HFFc6 (cell line): ENCODE data around the gene FSTL4. TPM values are rescaled to one million over a fixed set of nuclear protein-coding genes. Genes with fewer than 3 reads are reported as not detected.

Source experiments
- DNase-seq: peaks from one replicate; pipeline ENCODE4 v3.0.0-alpha.2; 2018
- H3K27ac Mint-ChIP-seq: 2 replicates; pipeline ENCODE4 v1.8.0; 2020; ENCODE audit warnings: mild to moderate bottlenecking, mixed read lengths
- H3K27me3 Mint-ChIP-seq: 2 replicates; pipeline ENCODE4 v1.8.0; 2021; ENCODE audit warnings: mild to moderate bottlenecking, moderate library complexity, mixed read lengths; ENCODE audit not compliant: insufficient read depth
- H3K36me3 Mint-ChIP-seq: 2 replicates; pipeline ENCODE4 v1.8.0; 2021; ENCODE audit warnings: low read depth, mixed read lengths
- H3K4me1 Mint-ChIP-seq: 2 replicates; pipeline ENCODE4 v1.8.0; 2020; ENCODE audit warnings: low read depth, mixed read lengths
- H3K4me3 Mint-ChIP-seq: 2 replicates; pipeline ENCODE4 v1.8.0; 2020; ENCODE audit warnings: mild to moderate bottlenecking, moderate library complexity, mixed read lengths
- H3K9me3 Mint-ChIP-seq: 2 replicates; pipeline ENCODE4 v1.8.0; 2020; ENCODE audit warnings: mild to moderate bottlenecking, mixed read lengths
- microRNA-seq: library from miRNA; unstranded; fragments of <30 nt; microRNA quantifications from one replicate; pipeline ENCODE4, GENCODE V29; 2019
- total RNA-seq, 6 experiments: library from RNA; stranded (reverse); fragmentation: NEBNext Ultra II Directional; extraction: Animal tissue kit (Norgen Biotek cat#: 25700); gene quantifications; 2 replicates in 1 of 6; 3 replicates in 5 of 6; pipeline ENCODE4 v1.2.3, GENCODE V29; 2021
- TF ChIP-seq, protein P1 (sequence below): fragments of 200-600 bp; sonication (generic); IDR thresholded peaks from 2 replicates; pipeline ENCODE4 v1.5.0; 2021; ENCODE audit warnings: antibody characterized with exemption, mild to moderate bottlenecking

Gene FSTL4
- total RNA-seq, 6 experiments from 2014 or later: not detected

DNA sequence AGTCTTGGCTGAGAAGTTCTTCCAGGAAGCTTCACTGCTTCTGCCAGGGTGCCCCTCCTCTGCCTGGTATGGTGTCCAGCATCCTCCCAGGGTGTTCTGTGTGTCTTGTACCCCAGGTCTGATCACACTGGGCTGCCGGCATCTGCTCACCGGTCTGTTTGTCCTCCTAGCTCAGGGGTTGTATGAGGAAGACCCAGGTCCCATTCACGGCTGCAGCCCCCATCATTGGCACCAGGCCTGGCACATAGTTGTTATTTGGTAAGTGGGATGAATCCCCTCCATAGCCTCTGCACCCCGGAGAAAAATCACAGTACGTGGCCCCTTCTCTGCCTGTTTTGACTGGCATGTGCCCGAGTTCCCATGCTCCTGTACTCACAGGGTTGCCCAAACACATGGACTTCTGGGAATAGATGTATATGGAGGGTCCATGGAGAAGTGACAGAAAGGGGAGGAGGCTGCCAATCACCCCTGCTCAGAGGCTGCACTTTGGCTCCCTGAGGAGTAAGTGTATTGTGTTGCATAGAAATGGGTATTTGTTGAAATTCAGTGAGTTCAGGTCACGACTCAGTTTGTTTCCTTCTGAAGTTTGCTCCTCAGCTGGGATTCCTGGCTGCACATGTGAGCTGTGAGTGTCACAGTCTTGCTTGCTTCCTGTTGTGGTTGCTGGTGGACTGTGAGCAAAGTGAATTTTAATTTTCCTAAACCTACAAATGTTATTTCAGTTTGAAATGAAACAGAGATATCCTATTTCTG is 464.4 kb downstream of the FSTL4 start:
- TF ChIP-seq, protein P1, sequence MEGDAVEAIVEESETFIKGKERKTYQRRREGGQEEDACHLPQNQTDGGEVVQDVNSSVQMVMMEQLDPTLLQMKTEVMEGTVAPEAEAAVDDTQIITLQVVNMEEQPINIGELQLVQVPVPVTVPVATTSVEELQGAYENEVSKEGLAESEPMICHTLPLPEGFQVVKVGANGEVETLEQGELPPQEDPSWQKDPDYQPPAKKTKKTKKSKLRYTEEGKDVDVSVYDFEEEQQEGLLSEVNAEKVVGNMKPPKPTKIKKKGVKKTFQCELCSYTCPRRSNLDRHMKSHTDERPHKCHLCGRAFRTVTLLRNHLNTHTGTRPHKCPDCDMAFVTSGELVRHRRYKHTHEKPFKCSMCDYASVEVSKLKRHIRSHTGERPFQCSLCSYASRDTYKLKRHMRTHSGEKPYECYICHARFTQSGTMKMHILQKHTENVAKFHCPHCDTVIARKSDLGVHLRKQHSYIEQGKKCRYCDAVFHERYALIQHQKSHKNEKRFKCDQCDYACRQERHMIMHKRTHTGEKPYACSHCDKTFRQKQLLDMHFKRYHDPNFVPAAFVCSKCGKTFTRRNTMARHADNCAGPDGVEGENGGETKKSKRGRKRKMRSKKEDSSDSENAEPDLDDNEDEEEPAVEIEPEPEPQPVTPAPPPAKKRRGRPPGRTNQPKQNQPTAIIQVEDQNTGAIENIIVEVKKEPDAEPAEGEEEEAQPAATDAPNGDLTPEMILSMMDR: no peak
- DNase-seq: no peak
- Mint-ChIP-seq H3K4me3 (no peak overlapping the region), H3K27ac (no peak overlapping the region), H3K36me3 (no peaks in the 10 kb centered on the region), H3K9me3 (no peaks in the 10 kb centered on the region; the same call in 1 of the 2 replicates), H3K4me1 (no peaks in the 10 kb centered on the region), H3K27me3 (peaks cover 24% of the 10 kb centered on the region)

DNA sequence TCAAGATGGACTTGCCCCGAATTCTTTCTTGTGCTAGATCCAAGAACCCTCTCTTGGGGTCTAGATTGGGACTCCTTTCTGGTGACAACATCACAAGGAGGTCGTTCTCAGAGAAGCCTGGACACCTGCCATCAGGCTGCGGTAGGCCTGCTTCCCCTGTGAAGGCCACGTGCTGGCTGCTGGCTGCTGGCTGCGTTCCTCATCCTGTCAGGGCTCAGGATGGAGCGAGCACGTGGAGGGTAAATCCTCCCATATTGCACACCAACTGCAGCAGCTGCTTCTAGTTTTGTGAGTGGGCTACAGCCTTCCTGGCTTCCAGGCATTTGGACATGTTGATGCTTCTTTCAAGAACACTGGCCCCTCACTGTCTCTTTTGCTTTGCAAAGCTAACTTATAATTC is 464.9 kb downstream of the FSTL4 start:
- H3K27ac Mint-ChIP-seq: no peak overlapping the region
- no peaks in the 10 kb centered on the region; the same call in 1 of the 2 replicates for H3K9me3 Mint-ChIP-seq
- no peak for DNase-seq

More for the DNA sequence above, 464.9 kb downstream of the FSTL4 start:
- Mint-ChIP-seq H3K27me3 (peaks cover 20% of the 10 kb centered on the region), H3K36me3 (no peaks in the 10 kb centered on the region), H3K4me1 (no peaks in the 10 kb centered on the region), H3K4me3 (no peak overlapping the region)
- TF ChIP-seq, protein P1: no peak

Small RNA genes lying within 50 kb of the gene (microRNA-seq; reads per million reads assigned to microRNA genes)
- not detected for gene MIR1289-2
